ENCODE results near the gene SGO2. TPM values are rescaled to one million over a fixed set of nuclear protein-coding genes. Genes with fewer than 3 reads are reported as not detected.

SGO2 gene
- total RNA-seq, 1 experiment from 2014 or later: 32.5 TPM

DNA sequence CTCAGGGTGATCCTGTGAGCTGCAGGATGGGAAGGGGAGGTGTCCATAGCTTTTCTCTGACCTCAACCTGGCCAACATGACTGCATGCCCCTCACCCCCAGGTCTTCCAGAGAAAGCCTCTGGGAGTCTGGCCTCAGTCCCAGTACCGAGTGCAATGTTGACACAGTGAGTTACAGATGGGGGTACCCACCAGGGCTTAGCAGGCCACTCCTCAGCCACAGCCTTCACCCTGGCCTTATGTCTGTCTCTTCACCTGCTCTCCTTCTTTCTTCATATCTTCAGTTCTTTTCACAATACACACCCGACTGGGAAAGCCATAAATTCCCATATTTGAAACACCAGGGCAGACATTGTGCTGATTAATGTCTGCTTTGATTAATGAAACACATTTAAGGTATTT lies 93.3 kb downstream of the SGO2 start:
- no peak for DNase-seq (ENCODE audit: low read depth)

DNA sequence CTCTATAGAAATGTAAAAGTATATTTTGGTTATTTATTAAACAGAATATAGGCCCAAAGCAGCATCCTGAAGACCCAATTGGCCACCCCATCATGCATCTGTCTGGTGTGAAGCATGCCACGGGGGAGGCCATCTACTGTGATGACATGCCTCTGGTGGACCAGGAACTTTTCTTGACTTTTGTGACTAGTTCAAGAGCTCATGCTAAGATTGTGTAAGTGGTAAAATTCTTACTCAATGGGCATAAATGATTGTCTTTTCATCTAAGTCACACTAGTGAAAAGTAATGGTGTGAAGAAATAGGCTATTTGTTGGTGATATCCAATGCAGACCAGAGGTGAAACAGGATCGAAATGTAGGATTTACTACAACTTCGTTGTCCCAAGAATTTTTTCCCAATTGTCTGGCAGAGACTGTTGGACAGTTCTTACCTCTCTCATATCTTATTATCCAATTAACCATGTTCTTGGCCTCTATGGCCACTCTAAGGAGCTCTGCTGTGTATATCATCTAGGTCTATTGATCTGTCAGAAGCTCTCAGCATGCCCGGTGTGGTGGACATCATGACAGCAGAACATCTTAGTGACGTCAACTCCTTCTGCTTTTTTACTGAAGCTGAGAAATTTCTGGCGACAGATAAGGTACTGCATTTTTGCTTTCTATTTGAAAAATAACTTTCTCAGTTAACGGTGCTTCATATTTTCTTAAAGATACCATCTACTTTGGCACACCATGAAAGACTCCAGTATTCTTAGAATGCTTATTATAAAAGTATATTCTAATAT lies 94.8 kb downstream of the SGO2 start:
- no peak for DNase-seq (ENCODE audit: low read depth)

DNA sequence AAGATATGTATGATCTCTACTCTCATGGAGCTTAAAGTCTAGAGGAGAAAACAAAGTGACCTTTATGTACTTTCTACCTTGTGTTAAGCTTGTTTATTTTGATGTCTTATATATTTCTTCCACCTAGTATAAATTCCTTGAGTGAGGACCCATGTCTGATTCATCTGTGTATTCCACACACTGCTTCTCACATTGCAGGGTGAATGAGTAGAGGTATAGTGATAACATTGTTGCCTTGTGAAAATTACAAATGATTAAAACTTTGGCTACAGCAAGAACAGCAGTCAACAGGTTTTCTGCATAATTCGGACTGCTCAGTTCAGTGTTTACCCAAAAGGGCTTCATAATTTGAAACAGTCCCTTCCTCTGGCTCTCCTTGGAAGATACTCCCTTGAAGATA lies 96.1 kb downstream of the SGO2 start:
- DNase-seq (ENCODE audit: low read depth): no peak

DNA sequence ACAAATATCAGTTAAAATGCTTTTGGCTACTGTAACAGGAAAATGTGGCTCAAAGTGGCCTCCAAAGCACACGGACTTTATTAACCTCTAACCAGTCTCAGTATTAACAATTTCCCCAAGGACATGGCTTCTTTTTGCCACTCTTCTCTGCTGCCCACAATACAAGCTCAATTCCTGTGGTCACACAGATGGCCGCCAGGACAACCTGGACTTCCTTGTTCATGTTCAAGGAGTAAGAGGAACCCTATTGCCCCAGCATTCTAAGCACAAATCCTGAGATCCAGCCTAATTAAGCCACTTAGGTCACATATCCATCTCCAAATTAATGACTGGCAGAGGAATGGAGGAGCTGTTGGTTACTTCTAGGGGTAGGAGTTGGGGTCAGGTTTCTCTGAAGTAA lies 98.0 kb downstream of the SGO2 start:
- DNase-seq (ENCODE audit: low read depth): no peak

GRCh38 chr2:200624658-200625057 lies 98.7 kb downstream of the SGO2 start:
- peak; percentile 40 for DNase-seq (ENCODE audit: low read depth)

DNA sequence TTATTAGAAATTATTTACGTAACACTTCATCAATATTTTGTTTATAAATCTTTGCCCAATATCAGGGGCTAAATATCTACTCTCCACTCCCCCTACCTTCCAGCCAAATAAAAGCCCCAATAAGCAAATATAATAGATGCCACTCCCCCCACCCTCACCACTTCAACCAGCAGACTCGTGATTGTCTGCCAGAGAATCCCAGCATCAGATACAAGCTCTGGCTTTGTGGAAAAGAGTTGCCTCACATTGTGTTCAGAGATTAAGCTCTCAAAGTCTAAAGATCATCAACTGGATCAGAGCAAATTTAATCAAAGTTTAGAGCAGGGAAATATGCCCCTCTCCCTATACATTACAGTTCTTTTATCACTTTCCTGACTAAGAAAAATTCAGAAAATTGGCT lies 99.3 kb downstream of the SGO2 start:
- DNase-seq (ENCODE audit: low read depth): no peak

- no peak for DNase-seq (ENCODE audit: low read depth)
Measured at GRCh38 chr2:200625958-200626363, 100.0 kb downstream of the SGO2 start.

GRCh38 chr2:200627110-200627770 lies 101.2 kb downstream of the SGO2 start:
- DNase-seq (ENCODE audit: low read depth): no peak

GRCh38 chr2:200628461-200628860 lies 102.5 kb downstream of the SGO2 start:
- DNase-seq (ENCODE audit: low read depth): peak; percentile 48

DNA sequence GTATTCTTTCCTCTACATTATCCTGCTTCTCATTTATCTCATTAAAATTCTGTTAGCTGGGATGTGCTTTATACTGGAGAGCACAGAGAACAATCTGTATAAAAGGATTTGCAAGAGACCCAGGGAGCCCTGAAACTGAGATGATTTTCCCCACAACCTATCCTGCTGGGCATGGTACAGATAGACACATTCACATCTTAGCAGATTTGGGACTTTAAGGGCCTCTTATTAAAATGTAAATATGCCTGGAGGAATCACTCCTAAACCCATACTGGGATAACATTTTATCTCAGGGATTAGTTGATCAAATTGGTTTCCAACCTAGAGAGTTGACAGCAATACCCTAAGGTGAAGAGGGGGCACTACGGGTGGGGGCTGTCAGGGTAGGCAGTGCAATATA lies 105.3 kb downstream of the SGO2 start:
- no peak for DNase-seq (ENCODE audit: low read depth)

Other genes starting within 250 kb of the SGO2 start
- gene SPATS2L, start 219.5 kb upstream of the SGO2 start, total RNA-seq (2014; rRNA removed; shearing (Covaris generic)): 64.1 and 66.2 TPM in 2 replicates
- gene KCTD18, start 16.1 kb upstream of the SGO2 start, total RNA-seq (2014; rRNA removed; shearing (Covaris generic)): 9.9 and 17.0 TPM in 2 replicates
- 2.3 and 11.7 TPM in 2 replicates for gene AOX1, start 59.8 kb downstream of the SGO2 start, total RNA-seq (2014; rRNA removed; shearing (Covaris generic))

Measured in Daoy (cell line).